CD4-positive, alpha-beta T cell treated with Interferon alpha-2 for 1 hour (primary cell): ENCODE results near the gene SYTL2.
"Not testable (repeated sequence)": the region's sequence is repeated elsewhere in the genome, so short reads cannot be mapped to it uniquely, and the experiment has no call there.

Source experiments
- DNase-seq, 2 donors: peaks; one replicate each; pipeline ENCODE4 v3.0.0-alpha.2; 2020 to 2022

SYTL2 gene

GRCh38 chr11:85680897-85681296, 130.0 kb downstream of the SYTL2 start:
- DNase-seq = no peak

- no peak for DNase-seq
Observed at GRCh38 chr11:85679576-85679975, 131.4 kb downstream of the SYTL2 start.

- no peak for DNase-seq
Observed at GRCh38 chr11:85673393-85673792, 137.5 kb downstream of the SYTL2 start.

- DNase-seq = no peak
Observed at GRCh38 chr11:85672105-85672902, 138.6 kb downstream of the SYTL2 start.

- DNase-seq = not testable (repeated sequence)
Observed at GRCh38 chr11:85670949-85671663, 139.8 kb downstream of the SYTL2 start.

- DNase-seq = no peak
Observed at GRCh38 chr11:85668157-85668556, 142.8 kb downstream of the SYTL2 start.

- no peak for DNase-seq
Observed at GRCh38 chr11:85666687-85667086, 144.3 kb downstream of the SYTL2 start.

GRCh38 chr11:85665733-85666132, 145.2 kb downstream of the SYTL2 start:
- peak in 1 of 2 donors; percentile 34 for DNase-seq

- peak; percentile 92 to 95 for DNase-seq
Observed at GRCh38 chr11:85664615-85665481, 146.1 kb downstream of the SYTL2 start, which contains the start of gene CREBZF. CREBZF (minus strand) TSS chr11:85665129; CDS start chr11:85664875, 254 bp downstream.

GRCh38 chr11:85663753-85664614, 147.0 kb downstream of the SYTL2 start:
- DNase-seq = peak; percentile 87 to 90

GRCh38 chr11:85663080-85663752, 147.7 kb downstream of the SYTL2 start:
- peak; percentile 12 to 58 for DNase-seq

- no peak for DNase-seq
Observed at GRCh38 chr11:85661972-85662664, 148.8 kb downstream of the SYTL2 start.

GRCh38 chr11:85658180-85658579, 152.8 kb downstream of the SYTL2 start:
- no peak for DNase-seq

GRCh38 chr11:85656777-85657176, 154.2 kb downstream of the SYTL2 start:
- no peak for DNase-seq

- DNase-seq = not testable (repeated sequence)
Observed at GRCh38 chr11:85654343-85654742, 156.6 kb downstream of the SYTL2 start.

- no peak for DNase-seq
Observed at GRCh38 chr11:85652786-85653447, 158.0 kb downstream of the SYTL2 start.

GRCh38 chr11:85651118-85651517, 159.8 kb downstream of the SYTL2 start:
- DNase-seq = no peak

GRCh38 chr11:85647604-85648299, 163.2 kb downstream of the SYTL2 start, which contains the start of gene TMEM126A:
TMEM126A (plus strand) TSS chr11:85647967; CDS start chr11:85650256, 2,289 bp downstream.
- DNase-seq = peak; percentile 85 to 91

- DNase-seq = no peak
Observed at GRCh38 chr11:85647078-85647477, 163.9 kb downstream of the SYTL2 start.
